Subcutaneous adipose tissue (tissue), 4 donors: ENCODE measurements around the gene TSPAN16. TPM values are rescaled to one million over a fixed set of nuclear protein-coding genes. Genes with fewer than 3 reads are reported as not detected.

Experiments used
- CTCF ChIP-seq: fragments of 450-650 bp; IDR thresholded peaks from one replicate; pipeline ENCODE4 v1.5.1; 2016; ENCODE audit warnings: low read depth, mild to moderate bottlenecking, control low read depth, antibody characterized with exemption, moderate library complexity
- total RNA-seq, 4 donors: library from RNA; depleted of rRNA; stranded (reverse); fragments of >200 nt; gene quantifications; one replicate each; pipeline ENCODE4 v1.1.0, GENCODE V29; 2016

TSPAN16 gene
- total RNA-seq, 4 donors from 2014 or later = not detected

GRCh38 chr19:11323601-11324078 lies 27.7 kb downstream of the TSPAN16 start:
- TF ChIP-seq CTCF = no peak

- no peak for TF ChIP-seq CTCF
Measured at GRCh38 chr19:11324079-11324661, 28.2 kb downstream of the TSPAN16 start.

- TF ChIP-seq CTCF = no peak
Measured at GRCh38 chr19:11324748-11325389, 28.9 kb downstream of the TSPAN16 start.

- no peak for TF ChIP-seq CTCF
Measured at GRCh38 chr19:11325544-11325943, 29.6 kb downstream of the TSPAN16 start.

- TF ChIP-seq CTCF = no peak
Measured at GRCh38 chr19:11330127-11330526, 34.2 kb downstream of the TSPAN16 start.

- TF ChIP-seq CTCF = no peak
Measured at GRCh38 chr19:11331502-11331901, 35.5 kb downstream of the TSPAN16 start.

- TF ChIP-seq CTCF = no peak
Measured at GRCh38 chr19:11332822-11333221, 36.9 kb downstream of the TSPAN16 start.
